ENCODE data around the gene SOX8. TPM values are rescaled to one million over a fixed set of nuclear protein-coding genes. Genes with fewer than 3 reads are reported as not detected.
"Not testable (repeated sequence)": the region's sequence is repeated elsewhere in the genome, so short reads cannot be mapped to it uniquely, and the experiment has no call there.

SOX8 gene
- total RNA-seq, 1 experiment from 2014 or later = 1.2 TPM

DNA sequence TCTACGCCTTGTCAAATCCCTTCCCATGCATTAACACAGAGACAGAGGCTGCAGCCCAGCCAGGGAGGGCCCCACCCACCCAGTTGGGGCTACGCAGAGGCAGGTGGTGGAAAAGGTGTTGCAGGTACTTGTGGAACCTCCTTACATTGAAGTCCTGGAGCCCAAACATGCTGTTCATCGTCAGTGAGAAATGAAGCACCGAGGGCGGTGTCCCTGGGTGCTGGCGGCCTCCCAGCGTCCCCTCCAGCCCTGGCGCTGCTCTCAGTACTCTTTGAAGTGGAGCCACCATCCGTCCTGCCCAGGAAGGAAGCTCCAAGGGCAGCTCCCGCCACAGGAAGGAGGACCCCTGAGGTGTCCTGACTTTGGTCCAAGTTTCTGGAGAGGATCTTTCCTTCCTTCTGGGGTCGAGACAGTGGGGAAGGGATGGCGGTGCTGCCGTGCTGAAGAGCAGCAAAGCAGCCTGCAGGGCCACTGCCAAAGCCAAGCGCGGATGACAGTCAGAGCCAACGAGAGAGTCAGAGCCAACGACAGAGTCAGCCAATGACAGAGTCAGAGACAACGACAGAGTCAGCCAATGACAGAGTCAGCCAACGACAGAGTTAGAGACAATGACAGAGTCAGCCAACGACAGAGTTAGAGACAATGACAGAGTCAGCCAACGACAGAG, 34.2 kb upstream of the SOX8 start:
- ChIA-PET POLR2A (no interaction called here), CTCF (no interaction called here)
- no peak overlapping the region for H3K27ac Mint-ChIP-seq (ENCODE audit: unreplicated experiment)
- H3K4me1 ChIP-seq = no peaks in the 10 kb centered on the region
- no peaks in the 10 kb centered on the region for H3K9me3 ChIP-seq
- no peaks in the 10 kb centered on the region for H3K36me3 ChIP-seq (ENCODE audit: control insufficient read depth, insufficient read depth, low read length)
- no peaks in the 10 kb centered on the region for H3K27me3 ChIP-seq (replicated peaks; ENCODE audit: control insufficient read depth, insufficient read depth, low read length)
- no peaks in the 10 kb centered on the region for H3K4me1 Mint-ChIP-seq (ENCODE audit: low read depth, unreplicated experiment)
- no peak overlapping the region for H3K4me3 ChIP-seq (ENCODE audit: low read depth, low read length)
- no peaks in the 10 kb centered on the region for H3K36me3 Mint-ChIP-seq (ENCODE audit: insufficient read depth, unreplicated experiment)
- intact Hi-C loops (cut with micrococcal nuclease; ENCODE audit: unreplicated experiment) = no loop called here
- peaks cover 7% of the 10 kb centered on the region for H3K9me3 Mint-ChIP-seq (ENCODE audit: unreplicated experiment)
- TF ChIP-seq, protein P1, sequence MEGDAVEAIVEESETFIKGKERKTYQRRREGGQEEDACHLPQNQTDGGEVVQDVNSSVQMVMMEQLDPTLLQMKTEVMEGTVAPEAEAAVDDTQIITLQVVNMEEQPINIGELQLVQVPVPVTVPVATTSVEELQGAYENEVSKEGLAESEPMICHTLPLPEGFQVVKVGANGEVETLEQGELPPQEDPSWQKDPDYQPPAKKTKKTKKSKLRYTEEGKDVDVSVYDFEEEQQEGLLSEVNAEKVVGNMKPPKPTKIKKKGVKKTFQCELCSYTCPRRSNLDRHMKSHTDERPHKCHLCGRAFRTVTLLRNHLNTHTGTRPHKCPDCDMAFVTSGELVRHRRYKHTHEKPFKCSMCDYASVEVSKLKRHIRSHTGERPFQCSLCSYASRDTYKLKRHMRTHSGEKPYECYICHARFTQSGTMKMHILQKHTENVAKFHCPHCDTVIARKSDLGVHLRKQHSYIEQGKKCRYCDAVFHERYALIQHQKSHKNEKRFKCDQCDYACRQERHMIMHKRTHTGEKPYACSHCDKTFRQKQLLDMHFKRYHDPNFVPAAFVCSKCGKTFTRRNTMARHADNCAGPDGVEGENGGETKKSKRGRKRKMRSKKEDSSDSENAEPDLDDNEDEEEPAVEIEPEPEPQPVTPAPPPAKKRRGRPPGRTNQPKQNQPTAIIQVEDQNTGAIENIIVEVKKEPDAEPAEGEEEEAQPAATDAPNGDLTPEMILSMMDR (IDR thresholded peaks at IDR 0.05; ENCODE audit: insufficient read depth in 1 of 2, low read depth in 1 of 2, low read length in 1 of 2, severe bottlenecking in 1 of 2, unreplicated experiment in 1 of 2) = no peak
- BruUV-seq (replicated peaks) = no TSS peak
- H3K4me3 Mint-ChIP-seq (ENCODE audit: unreplicated experiment) = no peak overlapping the region
- DNase-seq = no peak
- H3K27me3 Mint-ChIP-seq (ENCODE audit: insufficient read depth, unreplicated experiment) = no peaks in the 10 kb centered on the region

DNA sequence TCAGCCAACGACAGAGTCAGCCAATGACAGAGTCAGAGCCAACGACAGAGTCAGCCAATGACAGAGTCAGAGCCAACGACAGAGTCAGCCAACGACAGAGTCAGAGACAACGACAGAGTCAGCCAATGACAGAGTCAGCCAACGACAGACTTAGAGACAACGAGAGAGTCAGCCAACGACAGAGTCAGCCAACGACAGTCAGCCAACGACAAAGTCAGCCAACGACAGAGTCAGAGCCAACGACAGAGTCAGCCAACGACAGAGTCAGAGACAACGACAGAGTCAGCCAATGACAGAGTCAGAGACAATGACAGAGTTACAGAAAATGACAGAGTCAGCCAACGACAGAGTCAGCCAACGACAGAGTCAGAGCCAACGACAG, 33.7 kb upstream of the SOX8 start:
- H3K27ac Mint-ChIP-seq (ENCODE audit: unreplicated experiment); H3K9me3 Mint-ChIP-seq (ENCODE audit: unreplicated experiment); H3K9me3 ChIP-seq; H3K36me3 ChIP-seq (ENCODE audit: control insufficient read depth, insufficient read depth, low read length); BruUV-seq (replicated peaks); H3K27me3 ChIP-seq (replicated peaks; ENCODE audit: control insufficient read depth, insufficient read depth, low read length); H3K4me3 Mint-ChIP-seq (ENCODE audit: unreplicated experiment); H3K27me3 Mint-ChIP-seq (ENCODE audit: insufficient read depth, unreplicated experiment); POLR2A ChIA-PET; H3K4me1 Mint-ChIP-seq (ENCODE audit: low read depth, unreplicated experiment); DNase-seq; CTCF ChIA-PET; intact Hi-C loops (cut with micrococcal nuclease; ENCODE audit: unreplicated experiment); H3K4me3 ChIP-seq (ENCODE audit: low read depth, low read length); H3K4me1 ChIP-seq; H3K36me3 Mint-ChIP-seq (ENCODE audit: insufficient read depth, unreplicated experiment): not testable (repeated sequence)

DNA sequence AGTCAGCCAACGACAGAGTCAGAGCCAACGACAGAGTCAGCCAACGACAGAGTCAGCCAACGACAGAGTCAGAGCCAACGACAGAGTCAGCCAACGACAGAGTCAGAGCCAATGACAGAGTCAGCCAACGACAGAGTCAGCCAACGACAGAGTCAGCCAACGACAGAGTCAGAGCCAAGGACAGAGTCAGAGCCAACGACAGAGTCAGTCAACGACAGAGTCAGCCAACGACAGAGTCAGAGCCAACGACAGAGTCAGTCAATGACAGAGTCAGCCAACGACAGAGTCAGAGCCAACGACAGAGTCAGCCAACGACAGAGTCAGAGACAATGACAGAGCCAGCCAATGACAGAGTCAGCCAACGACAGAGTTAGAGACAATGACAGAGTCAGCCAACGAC, 32.8 kb upstream of the SOX8 start:
- POLR2A ChIA-PET; CTCF ChIA-PET; H3K36me3 Mint-ChIP-seq (ENCODE audit: insufficient read depth, unreplicated experiment); H3K27ac Mint-ChIP-seq (ENCODE audit: unreplicated experiment); H3K4me3 Mint-ChIP-seq (ENCODE audit: unreplicated experiment); H3K36me3 ChIP-seq (ENCODE audit: control insufficient read depth, insufficient read depth, low read length); H3K4me3 ChIP-seq (ENCODE audit: low read depth, low read length); H3K27me3 ChIP-seq (replicated peaks; ENCODE audit: control insufficient read depth, insufficient read depth, low read length); DNase-seq; H3K9me3 Mint-ChIP-seq (ENCODE audit: unreplicated experiment); H3K9me3 ChIP-seq; H3K4me1 Mint-ChIP-seq (ENCODE audit: low read depth, unreplicated experiment); intact Hi-C loops (cut with micrococcal nuclease; ENCODE audit: unreplicated experiment); BruUV-seq (replicated peaks); H3K27me3 Mint-ChIP-seq (ENCODE audit: insufficient read depth, unreplicated experiment); H3K4me1 ChIP-seq: not testable (repeated sequence)

DNA sequence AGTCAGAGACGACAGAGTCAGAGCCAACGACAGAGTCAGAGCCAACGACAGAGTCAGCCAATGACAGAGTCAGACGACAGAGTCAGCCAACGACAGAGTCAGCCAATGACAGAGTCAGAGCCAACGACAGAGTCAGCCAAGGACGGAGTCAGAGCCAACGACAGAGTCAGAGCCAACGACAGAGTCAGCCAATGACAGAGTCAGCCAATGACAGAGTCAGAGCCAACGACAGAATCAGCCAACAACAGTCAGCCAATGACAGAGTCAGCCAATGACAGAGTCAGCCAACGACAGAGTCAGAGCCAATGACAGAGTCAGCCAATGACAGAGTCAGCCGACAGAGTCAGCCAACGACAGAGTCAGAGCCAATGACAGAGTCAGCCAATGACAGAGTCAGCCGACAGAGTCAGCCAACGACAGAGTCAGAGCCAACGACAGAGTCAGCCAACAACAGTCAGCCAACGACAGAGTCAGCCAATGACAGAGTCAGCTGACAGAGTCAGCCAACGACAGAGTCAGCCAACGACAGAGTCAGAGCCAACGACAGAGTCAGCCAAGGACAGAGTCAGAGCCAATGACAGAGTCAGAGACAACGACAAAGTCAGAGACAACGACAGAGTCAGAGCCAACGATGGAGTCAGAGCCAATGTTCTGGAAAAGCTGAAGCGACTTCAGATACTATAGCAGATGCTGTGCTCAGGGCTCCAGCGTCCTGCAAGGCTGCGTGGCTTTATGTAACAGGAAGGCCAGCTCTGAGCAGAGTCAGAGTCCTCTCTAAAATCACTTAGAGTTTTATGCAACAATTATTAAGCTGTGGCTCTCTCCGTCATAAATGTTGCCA, 30.6 kb upstream of the SOX8 start:
- BruUV-seq (replicated peaks); H3K9me3 Mint-ChIP-seq (ENCODE audit: unreplicated experiment); H3K4me1 ChIP-seq; CTCF ChIA-PET; DNase-seq; H3K4me3 Mint-ChIP-seq (ENCODE audit: unreplicated experiment); intact Hi-C loops (cut with micrococcal nuclease; ENCODE audit: unreplicated experiment); H3K9me3 ChIP-seq; H3K36me3 Mint-ChIP-seq (ENCODE audit: insufficient read depth, unreplicated experiment); H3K27me3 ChIP-seq (replicated peaks; ENCODE audit: control insufficient read depth, insufficient read depth, low read length); H3K4me3 ChIP-seq (ENCODE audit: low read depth, low read length); H3K4me1 Mint-ChIP-seq (ENCODE audit: low read depth, unreplicated experiment); H3K27ac Mint-ChIP-seq (ENCODE audit: unreplicated experiment); H3K36me3 ChIP-seq (ENCODE audit: control insufficient read depth, insufficient read depth, low read length); POLR2A ChIA-PET; H3K27me3 Mint-ChIP-seq (ENCODE audit: insufficient read depth, unreplicated experiment): not testable (repeated sequence)

Data from Caco-2 (cell line).